GM19238 (cell line): ENCODE results near the gene RRP15.

ENCODE experiments used
- DNase-seq: peaks from one replicate; pipeline ENCODE4 v3.0.0; 2011; ENCODE audit warnings: low spot score; ENCODE audit not compliant: insufficient read length

The RRP15 gene

GRCh38 chr1:218284917-218285635 lies at the start of gene RRP15:
Gene RRP15, plus strand, starts transcription at chr1:218285293. Its CDS starts 24 bp downstream, at chr1:218285317.
- peak; percentile 73 for DNase-seq

- DNase-seq = no peak
These were observed 42.9 kb upstream of the RRP15 start for GRCh38 chr1:218242171-218242570.

GRCh38 chr1:218247339-218247738 lies 37.8 kb upstream of the RRP15 start:
- no peak for DNase-seq

- no peak for DNase-seq
These were observed 35.6 kb upstream of the RRP15 start for GRCh38 chr1:218249338-218250140.

- DNase-seq = no peak
These were observed 34.6 kb upstream of the RRP15 start for GRCh38 chr1:218250492-218250891.

- DNase-seq = no peak
These were observed 30.7 kb upstream of the RRP15 start for GRCh38 chr1:218254296-218254946.

GRCh38 chr1:218255090-218255489 lies 30.0 kb upstream of the RRP15 start:
- DNase-seq = no peak

GRCh38 chr1:218257371-218257770 lies 27.7 kb upstream of the RRP15 start:
- DNase-seq = no peak

GRCh38 chr1:218257971-218258370 lies 27.1 kb upstream of the RRP15 start:
- no peak for DNase-seq

- no peak for DNase-seq
These were observed 25.8 kb upstream of the RRP15 start for GRCh38 chr1:218259339-218259738.

GRCh38 chr1:218259800-218260199 lies 25.3 kb upstream of the RRP15 start:
- no peak for DNase-seq

GRCh38 chr1:218262259-218262658 lies 22.8 kb upstream of the RRP15 start:
- no peak for DNase-seq

GRCh38 chr1:218266356-218266755 lies 18.7 kb upstream of the RRP15 start:
- no peak for DNase-seq

- DNase-seq = no peak
These were observed 12.7 kb upstream of the RRP15 start for GRCh38 chr1:218272366-218272765.

GRCh38 chr1:218273762-218274479 lies 11.2 kb upstream of the RRP15 start:
- DNase-seq = no peak

GRCh38 chr1:218274511-218274910 lies 10.6 kb upstream of the RRP15 start:
- DNase-seq = no peak

- DNase-seq = no peak
These were observed 9.3 kb upstream of the RRP15 start for GRCh38 chr1:218275823-218276222.

GRCh38 chr1:218281285-218281684 lies 3.8 kb upstream of the RRP15 start:
- no peak for DNase-seq

- DNase-seq = no peak
These were observed 646 bp upstream of the RRP15 start for GRCh38 chr1:218284377-218284916.

GRCh38 chr1:218292515-218292914 lies 7.4 kb downstream of the RRP15 start:
- no peak for DNase-seq

GRCh38 chr1:218294546-218294945 lies 9.5 kb downstream of the RRP15 start:
- DNase-seq = no peak
